AG20443 (cell line): ENCODE results near the gene SHC2.
A peak's percentile ranks its signal among the peaks of the same experiment; 100 is the strongest.
"Not testable (repeated sequence)": the region's sequence is repeated elsewhere in the genome, so short reads cannot be mapped to it uniquely, and the experiment has no call there.

Experiments
- DNase-seq: peaks from one replicate; pipeline ENCODE4 v3.0.0; 2012; ENCODE audit warnings: low spot score, mixed read lengths

SHC2 gene

DNA sequence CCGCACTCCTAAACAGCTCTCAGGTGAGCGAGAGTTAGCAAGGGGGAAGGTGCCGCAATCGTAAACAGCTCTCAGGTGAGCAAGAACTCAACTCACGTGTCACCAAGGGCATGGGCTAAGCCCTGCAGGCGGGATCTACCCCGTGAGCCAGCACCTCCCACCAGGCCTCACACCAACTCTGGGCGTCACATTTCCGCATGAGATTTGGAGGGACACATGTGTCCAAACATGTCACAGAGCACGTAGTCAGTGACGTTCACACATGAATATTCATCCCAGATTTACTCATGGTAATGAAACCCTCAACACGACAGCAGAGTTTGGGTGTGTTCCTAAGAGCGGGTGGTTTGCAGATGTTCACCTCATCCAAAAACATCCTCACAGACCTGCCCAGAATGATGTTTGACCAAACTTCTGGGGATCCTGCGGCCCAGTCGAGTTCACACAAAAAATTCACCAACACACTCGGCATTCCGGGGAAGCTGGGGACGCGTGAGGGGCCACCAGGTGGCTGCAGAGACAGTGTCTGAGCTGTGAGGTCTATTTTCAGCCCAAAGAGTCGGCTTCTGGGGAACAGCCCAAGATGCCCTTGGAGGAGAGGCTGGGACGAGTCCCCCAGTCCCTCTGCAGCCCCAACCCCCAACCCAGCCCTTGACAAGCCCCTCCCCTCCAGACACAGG lies 71.4 kb downstream of the SHC2 start:
- DNase-seq, result no peak

DNA sequence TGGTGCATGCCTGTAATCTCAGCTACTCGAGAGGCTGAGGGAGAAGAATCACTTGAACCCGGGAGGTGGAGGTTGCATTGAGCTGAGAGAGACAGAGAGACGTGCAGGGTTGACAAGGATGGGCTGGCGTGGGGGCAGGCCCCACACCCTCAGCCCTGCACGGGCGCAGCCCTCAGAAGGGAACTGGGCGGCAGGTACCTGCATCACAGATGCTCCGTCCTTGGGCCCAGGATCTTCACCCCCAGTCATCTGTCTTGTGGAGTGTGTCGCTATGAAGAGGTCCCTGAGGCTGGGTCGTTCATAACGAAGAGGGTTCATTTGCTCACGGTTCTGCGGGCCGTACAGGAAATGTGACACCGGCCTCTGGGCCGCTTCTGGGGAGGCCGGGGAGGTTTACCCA lies 72.1 kb downstream of the SHC2 start:
- no peak for DNase-seq

DNA sequence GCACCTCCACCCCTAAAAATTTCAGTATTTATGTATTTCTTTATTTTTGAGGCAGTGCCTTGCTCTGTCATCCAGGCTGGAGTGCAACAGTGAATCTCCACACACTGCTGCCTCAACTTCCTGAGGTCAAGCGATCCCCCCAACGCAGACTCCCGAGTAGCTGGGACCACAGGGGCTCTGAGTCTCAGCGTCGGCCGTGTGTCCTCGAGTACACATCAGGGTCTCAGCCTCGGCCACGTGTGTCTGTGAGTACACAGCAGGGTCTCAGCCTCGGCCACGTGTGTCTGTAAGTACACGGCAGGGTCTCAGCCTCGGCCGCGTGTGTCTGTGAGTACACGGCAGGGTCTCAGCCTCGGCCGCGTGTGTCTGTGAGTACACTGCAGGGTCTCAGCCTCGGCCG lies 73.1 kb downstream of the SHC2 start:
- DNase-seq, result no peak

DNA sequence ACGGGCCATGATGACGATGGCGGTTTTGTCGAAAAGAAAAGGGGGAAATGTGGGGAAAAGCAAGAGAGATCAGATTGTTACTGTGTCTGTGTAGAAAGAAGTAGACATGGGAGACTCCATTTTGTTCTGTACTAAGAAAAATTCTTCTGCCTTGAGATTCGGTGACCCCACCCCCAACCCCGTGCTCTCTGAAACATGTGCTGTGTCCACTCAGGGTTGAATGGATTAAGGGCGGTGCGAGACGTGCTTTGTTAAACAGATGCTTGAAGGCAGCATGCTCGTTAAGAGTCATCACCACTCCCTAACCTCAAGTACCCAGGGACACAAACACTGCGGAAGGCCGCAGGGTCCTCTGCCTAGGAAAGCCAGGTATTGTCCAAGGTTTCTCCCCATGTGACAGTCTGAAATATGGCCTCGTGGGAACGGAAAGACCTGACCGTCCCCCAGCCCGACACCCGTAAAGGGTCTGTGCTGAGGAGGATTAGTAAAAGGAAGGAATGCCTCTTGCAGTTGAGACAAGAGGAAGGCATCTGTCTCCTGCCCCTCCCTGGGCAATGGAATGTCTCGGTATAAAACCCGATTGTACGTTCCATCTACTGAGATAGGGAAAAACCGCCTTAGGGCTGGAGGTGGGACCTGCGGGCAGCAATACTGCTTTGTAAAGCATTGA lies 74.1 kb downstream of the SHC2 start:
- DNase-seq, result not testable (repeated sequence)

DNA sequence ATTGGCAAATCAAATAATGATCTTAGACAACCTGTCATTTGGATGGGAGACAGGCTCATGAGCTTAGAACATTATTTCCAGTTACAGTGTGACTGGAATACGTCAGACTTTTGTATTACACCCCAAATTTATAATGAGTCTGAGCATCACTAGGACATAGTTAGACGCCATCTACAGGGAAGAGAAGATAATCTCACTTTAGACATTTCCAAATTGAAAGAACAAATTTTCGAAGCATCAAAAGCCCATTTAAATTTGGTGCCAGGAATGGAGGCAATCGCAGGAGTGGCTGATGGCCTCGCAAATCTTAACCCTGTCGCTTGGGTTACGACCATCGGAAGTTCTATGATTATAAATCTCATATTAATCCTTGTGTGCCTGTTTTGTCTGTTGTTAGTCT lies 74.6 kb downstream of the SHC2 start:
- DNase-seq, result not testable (repeated sequence)

DNA sequence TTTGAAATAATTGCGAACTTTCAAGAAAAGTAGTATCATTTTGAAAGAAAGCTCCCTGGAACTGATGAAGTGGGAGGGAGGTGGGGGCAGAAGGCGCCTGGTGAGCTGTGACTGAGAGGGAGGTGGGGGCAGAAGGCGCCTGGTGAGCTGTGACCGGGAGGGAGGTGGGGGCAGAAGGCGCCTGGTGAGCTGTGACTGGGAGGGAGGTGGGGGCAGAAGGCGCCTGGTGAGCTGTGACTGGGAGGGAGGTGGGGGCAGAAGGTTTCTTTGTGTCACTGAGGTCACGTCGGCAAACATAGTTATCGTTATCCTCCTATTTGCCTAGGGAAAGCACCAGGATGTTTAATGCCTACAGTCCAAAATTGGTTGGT lies 76.0 kb downstream of the SHC2 start:
- no peak for DNase-seq

DNA sequence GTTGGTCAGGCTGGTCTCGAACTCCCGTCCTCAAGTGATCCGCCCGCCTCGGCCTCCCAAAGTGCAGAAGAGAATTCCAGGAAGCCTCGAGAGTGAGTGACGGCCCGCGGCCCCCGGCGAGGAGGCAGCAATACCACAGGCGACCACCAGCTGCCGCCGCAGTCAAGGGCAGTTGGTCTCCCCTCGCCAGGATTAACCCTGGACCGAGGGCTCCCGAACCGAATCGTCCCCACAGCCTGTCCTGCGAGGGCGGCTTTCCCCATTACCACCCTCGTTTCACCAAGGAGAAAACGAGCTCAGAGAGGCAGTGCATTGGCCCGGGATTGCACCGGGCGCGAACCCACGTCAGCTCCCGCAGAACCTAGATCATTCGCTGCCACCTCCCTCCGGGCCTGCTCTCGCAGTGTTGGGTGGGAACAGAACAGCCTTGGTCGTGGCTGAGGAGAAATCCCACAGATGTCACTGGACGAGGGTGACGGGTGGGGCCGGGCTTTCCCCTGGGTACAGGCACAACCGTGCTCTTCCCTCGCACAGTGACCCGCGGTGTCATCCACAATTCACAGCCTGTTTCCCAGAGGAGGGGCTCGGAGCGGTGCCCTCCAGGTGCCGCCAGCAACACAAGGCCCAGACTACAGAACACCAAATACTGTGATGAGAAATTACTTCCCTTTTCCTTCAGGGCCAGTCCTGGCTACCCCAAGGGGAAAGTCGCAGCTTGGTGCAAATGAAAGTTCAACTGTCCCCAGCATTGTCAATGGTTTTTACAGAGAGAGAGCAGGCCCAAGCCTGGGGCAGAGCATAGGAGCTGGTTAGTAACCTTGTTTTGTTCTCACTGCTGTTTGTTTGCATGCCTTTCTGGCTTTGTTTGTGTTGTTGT lies 76.7 kb downstream of the SHC2 start:
- DNase-seq, result no peak

DNA sequence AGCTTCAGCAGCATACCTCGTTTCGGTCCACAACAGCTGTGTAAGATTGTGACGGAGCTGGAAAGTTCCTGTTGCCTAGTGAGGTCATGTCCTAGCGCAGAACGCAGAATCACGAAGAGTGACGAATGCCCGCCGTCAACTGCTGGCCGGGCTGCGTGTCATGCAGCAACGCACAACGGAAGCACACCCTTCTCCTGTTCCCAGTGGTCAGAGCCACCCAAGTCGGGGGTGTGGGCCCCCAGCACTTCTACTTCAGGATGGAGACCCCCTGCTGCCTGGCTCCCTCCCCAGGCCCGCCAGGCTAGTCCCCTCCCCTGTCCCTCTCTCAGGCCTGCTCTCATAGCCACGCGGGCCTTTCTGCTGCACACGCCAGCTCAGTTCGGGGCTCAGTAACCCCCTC lies 77.8 kb downstream of the SHC2 start:
- DNase-seq, result no peak

DNA sequence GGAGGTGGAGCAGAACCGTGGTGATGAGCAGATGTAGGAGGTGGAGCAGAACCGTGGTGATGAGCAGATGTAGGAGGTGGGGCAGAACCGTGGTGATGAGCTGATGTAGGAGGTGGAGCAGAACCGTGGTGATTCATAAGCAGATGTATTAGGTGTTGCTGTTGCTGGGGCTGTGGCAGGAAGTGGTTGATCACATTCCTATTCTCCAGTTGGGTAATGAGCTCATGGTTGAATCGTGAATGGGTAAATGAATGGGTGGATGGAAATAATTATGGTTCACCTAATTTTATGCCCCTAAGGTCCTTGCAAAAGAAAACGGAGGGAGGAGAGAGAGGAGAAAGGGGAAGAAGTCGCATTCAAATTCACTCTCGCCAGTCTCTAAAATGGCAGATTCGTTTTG lies 78.3 kb downstream of the SHC2 start:
- not testable (repeated sequence) for DNase-seq

DNA sequence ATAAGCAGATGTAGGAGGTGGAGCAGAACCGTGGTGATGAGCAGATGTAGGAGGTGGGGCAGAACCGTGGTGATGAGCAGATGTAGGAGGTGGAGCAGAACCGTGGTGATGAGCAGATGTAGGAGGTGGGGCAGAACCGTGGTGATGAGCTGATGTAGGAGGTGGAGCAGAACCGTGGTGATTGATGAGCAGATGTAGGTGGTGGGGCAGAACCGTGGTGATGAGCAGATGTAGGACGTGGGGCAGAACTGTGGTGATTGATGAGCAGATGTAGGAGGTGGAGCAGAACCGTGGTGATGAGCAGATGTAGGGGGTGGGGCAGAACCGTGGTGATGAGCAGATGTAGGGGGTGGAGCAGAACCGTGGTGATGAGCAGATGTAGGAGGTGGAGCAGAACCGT lies 78.9 kb downstream of the SHC2 start:
- not testable (repeated sequence) for DNase-seq

DNA sequence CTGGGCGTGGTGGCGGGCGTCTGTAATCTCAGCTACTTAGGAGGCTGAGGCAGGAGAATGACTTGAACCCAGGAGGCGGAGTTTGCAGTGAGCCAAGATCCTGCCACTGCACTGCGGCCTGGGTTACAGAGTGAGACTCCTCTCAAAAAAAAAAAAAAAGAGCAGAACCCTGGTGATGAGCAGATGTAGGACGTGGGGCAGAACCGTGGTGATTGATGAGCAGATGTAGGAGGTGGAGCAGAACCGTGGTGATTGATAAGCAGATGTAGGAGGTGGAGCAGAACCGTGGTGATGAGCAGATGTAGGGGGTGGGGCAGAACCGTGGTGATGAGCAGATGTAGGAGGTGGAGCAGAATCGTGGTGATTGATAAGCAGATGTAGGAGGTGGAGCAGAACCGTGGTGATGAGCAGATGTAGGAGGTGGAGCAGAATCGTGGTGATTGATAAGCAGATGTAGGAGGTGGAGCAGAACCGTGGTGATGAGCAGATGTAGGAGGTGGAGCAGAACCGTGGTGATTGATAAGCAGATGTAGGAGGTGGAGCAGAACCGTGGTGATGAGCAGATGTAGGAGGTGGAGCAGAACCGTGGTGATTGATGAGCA lies 80.1 kb downstream of the SHC2 start:
- DNase-seq, result not testable (repeated sequence)

DNA sequence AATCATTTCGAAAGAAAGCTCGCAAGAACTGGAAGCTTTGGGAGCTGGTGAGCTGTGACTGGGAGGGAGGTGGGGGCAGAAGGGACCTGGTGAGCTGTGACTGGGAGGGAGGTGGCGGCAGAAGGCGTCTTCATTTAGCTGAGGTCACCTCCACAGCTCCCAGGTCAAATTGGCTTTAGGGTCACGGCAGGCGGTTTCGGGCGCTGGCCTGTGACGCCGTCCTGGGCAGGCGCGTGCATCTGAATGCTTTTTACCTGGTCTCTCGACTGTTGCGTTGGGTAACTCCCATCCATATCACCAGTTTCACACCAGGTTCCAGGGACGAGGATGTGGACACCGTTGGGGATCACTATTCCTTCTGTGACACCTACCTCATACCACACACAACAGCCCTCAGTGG lies 81.0 kb downstream of the SHC2 start:
- DNase-seq, result no peak

DNA sequence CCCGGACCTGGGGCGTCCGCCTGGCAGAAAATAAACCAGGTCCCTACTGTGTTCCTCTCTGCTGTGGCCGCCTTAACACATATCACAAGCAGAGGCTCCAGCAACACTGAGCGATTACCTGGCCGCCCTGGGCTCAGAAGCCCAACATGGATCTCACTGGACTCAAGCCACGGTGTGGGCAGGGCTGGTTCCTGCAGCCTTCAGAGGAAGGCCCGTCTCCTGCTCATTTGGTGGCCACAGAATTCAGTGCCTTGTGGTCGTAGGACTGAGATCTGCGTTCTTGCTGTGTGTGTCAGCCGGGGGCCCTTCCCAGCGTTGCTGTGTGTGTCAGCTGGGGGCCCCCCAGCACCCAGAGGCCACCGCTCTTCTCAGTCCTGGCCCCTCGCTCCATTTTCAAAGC lies 82.1 kb downstream of the SHC2 start:
- no peak for DNase-seq

DNA sequence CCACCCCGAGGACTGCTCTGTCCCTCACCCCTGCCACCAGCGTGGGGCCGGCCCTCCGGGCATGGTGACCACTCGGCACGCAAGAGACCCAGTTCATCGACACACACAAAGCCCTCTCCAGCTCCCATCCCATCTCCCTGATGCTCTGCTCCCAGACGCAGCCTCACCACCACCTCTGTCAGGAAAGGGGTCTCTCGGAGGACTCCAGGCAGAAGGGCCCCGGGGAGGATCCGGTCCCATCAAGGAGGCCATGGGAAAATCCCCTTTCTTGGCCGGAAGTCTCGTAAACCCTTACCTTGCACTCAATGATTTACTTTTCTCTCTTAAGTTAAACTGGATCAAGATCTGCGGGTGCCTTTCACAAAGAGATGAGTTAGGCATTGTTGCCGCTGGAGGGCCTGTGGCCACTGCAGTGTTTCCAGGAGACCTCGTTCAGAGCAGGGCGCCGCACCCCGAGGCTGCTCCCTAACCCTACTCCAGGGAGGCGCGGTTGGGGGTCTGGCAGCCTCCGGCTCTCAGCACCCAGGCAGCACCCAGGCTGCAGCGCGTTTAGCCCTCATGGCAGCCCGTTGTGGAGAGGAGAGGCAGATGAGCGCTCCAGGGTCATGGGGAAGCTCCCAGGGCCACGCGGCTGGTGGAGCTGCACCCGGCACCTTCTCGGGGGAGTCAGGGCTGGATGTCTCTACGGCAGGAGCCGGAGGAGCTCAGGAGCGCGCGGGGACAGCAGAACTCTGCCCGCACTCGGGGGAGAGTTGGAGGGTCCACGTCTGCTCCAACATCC lies 82.8 kb downstream of the SHC2 start:
- DNase-seq, result no peak

DNA sequence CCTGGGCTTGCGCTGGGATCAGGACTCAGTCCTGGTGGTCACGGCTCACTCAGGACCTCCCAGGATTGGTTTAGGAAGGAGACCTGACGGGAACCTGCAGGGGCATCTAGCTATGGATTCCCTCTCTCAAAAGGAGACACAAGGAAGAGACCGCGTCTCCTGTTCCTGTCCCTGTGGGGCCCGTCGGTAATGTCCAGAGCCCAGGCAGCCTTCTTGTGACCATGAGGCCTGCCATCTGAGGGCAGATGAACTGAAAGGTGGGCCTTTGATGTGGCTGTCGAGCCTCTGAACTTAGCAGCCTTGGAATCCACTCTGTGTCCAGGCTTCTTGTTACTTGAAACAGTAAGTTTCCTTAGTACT lies 84.7 kb downstream of the SHC2 start:
- DNase-seq, result no peak

DNA sequence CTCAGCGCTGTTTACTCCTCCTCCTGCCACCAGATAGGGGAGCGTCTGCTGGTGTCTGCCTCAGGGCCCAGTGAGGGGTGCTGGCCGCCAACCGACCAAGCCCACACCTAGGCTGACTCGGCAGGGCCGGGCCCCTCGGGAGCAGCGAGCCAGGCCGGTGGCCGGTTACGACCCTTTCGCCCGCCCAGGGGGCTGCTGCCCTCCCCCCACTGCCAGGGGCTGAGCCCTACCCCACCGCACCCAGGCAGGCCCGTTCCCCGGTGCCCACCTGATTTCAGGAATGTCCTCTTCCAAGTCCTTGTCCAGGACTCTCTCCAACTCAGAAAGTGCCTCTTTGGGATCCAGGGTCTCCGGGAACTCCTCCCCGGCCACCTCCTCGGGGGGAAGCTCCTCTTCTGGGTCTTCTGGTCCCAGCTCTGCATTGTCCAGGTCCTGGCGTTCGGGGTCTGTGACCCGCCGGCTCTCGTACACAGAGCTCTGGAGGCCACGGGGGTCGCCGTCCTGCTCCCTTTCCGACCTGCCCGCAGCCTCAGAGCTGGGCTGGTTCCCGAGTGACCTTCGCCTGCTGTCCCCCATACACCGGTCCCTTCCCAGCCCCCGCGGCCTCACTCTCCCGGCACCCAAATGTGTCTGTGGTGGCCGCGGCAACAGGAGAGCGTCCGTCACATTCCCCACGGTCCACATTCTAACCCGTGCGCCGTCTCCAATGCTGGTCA lies 85.3 kb downstream of the SHC2 start:
- DNase-seq, result no peak

DNA sequence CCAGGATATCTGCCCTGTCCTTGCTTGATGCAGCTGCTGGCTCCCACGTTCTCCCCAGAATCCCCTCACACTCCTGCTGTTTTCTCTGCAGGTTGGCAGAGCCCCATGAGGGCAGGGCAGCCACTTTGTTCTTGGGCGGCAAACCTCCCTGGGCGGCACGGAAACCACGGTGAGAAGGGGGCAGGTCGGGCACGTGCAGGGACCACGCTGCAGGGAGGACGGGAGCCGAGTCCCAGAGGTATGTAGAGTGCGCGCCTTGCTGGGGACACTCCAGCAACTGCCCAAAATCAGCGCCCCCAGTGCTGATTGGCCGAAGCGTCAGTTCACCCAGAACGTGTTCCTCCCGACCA lies 86.0 kb downstream of the SHC2 start:
- DNase-seq, result no peak

DNA sequence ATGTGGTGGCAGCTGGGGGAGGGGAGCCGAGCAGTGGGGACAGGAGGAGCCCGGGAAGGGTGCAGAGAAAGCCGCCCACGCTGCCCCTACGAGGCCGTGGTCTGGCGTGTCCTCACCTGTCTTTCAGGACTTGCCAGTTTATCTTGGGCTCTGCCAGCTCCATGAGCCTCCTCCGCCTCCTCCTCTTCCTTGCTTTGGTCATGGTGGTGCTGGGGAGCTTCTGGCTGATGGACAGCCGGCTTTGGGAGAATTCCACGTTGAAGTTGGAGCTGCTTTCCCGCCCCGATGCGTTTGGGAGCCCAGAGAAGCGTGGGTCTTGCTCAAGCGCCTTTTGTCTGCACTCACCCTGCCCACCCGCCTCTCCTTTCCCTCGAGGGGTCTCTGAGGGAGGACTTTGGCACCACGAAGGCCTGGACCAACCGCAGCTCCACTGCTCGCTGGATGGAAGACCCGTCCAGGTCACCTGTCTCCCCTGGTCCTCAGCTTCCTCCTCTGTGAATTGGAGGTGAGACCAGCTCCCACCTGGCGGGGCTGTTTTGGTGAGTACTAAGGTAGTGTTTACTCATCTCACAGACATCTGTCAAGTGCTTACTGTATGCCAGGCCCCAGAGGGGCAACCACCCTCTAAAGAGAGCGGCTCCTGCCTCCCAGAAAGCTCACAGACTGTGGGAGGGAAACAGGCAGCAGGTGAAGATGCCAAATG lies 86.5 kb downstream of the SHC2 start:
- no peak for DNase-seq

DNA sequence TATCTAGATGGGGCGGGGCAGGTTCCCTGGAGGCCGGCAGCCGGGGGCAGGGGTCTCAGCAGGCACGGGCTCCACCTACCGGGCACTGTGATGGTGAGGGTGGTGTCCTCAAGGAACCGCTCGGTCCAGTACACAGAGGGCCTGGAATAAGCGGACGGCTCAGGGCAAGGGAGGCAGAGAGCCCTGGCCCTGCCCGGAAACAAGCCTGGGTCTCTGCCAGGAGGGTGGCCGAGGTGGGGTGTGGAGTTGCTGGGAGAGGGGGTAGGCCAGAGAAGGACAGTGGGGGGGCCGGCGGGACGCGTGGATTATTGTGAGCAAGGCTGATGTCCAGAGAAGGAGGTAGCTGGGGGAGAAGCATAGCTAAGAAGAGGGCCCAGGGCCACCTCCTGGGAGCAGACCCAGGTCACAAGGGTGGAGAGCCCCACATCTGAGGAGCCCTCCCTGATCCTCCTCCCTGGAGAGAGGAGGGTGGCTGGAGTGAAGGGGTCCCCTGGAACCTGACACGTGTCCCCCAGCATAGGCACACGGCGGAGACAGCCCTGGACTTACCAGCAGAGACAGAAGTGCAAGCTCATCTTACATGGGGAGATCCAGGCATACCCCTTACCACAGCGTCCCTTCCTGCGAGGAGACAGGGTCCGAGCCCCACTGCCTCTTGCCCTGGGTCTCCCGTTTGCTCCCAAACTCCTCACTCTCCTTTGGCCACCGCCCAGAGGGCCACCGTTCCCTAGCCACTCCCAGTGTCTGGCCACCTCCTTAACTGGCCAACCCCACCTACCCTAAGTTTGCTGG lies 87.2 kb downstream of the SHC2 start:
- DNase-seq, result no peak

DNA sequence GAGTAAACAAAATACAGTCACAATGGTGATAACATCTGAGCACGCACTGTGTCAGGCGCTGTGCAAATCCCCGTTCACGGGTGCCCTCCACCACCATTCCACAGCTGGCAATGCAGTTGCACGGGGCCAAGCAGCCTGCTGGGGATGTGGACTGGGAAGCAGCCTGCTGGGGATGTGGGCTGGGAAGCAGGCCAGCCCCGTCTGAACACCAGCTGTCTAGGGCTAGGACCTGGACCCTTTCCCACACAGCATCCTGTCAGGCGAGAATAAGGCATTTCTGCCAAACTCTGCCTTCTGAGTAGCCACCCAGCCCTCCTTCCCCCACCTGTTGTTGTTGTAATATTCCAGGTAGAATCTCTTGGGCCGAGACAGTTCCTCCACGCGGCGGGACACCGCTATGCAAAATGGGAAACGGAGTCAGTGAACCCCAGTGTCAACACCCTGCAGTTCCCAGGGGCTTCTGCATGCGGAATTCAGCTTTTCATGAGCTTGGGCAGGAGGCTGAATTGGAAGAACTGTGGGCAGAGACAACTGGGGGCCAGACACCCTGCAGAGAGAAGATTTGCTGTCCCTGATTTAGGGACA lies 88.4 kb downstream of the SHC2 start:
- DNase-seq, result peak; percentile 90
